Tibial nerve (tissue), 4 donors: ENCODE measurements around the gene DNAH10.

ENCODE experiments used
- EP300 ChIP-seq, 2 donors: sonication (generic); formaldehyde crosslinking; IDR thresholded peaks; one replicate each; pipeline ENCODE4 v1.6.1; 2017; ENCODE audit warnings: antibody characterized with exemption in 2 of 2, mild to moderate bottlenecking in 1 of 2
- POLR2A ChIP-seq, 2 donors: fragments of 450-650 bp; IDR thresholded peaks; one replicate each; pipeline ENCODE4 v1.6.1; 2017; ENCODE audit warnings: antibody characterized with exemption in 2 of 2, mild to moderate bottlenecking in 2 of 2, moderate library complexity in 2 of 2
- TF ChIP-seq, protein P1 (sequence below), 5 experiments: fragments of 200-600 bp in 3 of 5; fragments of 450-650 bp in 2 of 5; sonication (generic) in 3 of 5; IDR thresholded peaks; one replicate each; pipeline ENCODE4 v1.5.1; 2016 to 2019; ENCODE audit warnings: antibody characterized with exemption in 5 of 5, mild to moderate bottlenecking in 3 of 5, moderate library complexity in 2 of 5

DNA sequence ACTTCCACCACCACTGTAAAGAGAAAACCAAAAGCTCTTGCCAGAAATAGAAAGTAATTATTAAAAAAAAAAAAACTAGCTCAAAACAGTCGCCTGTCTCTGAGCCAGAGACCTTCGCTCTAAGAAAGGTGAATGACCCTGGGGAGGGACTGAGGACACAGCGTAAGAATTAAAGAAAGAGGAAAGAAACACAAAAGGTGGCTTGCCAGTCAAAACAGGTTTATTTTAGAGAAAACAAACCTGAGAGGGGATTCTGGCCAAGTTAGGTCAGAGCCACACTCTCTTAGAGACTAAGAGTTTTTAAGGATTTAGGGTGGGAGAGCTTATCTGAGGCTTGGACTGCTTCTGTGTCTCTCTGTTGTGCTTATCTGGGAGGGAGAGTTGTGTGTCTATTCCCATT lies 66.0 kb downstream of the DNAH10 start:
- TF ChIP-seq, protein P1, sequence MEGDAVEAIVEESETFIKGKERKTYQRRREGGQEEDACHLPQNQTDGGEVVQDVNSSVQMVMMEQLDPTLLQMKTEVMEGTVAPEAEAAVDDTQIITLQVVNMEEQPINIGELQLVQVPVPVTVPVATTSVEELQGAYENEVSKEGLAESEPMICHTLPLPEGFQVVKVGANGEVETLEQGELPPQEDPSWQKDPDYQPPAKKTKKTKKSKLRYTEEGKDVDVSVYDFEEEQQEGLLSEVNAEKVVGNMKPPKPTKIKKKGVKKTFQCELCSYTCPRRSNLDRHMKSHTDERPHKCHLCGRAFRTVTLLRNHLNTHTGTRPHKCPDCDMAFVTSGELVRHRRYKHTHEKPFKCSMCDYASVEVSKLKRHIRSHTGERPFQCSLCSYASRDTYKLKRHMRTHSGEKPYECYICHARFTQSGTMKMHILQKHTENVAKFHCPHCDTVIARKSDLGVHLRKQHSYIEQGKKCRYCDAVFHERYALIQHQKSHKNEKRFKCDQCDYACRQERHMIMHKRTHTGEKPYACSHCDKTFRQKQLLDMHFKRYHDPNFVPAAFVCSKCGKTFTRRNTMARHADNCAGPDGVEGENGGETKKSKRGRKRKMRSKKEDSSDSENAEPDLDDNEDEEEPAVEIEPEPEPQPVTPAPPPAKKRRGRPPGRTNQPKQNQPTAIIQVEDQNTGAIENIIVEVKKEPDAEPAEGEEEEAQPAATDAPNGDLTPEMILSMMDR (IDR thresholded peaks at IDR 0.05), result no peak
- TF ChIP-seq POLR2A (IDR thresholded peaks at IDR 0.05) (no peak), EP300 (IDR thresholded peaks at IDR 0.05) (no peak)
